SK-N-MC (cell line): ENCODE results near the gene PSD4.

Experiments used
- EZH2 ChIP-seq: fragments of 200-600 bp; sonication (generic); IDR thresholded peaks from one replicate; pipeline ENCODE4 v1.6.1; 2017; ENCODE audit warnings: antibody characterized with exemption
- FOXP2 ChIP-seq: optimal IDR thresholded peaks from 2 replicates; pipeline ENCODE3; 2011; ENCODE audit warnings: mild to moderate bottlenecking, moderate library complexity; ENCODE audit not compliant: insufficient read depth; ENCODE audit errors: extremely low read length, control extremely low read depth
- POLR2AphosphoS5 ChIP-seq: IDR thresholded peaks from 2 replicates; pipeline ENCODE4 v1.6.1; 2012; ENCODE audit warnings: mild to moderate bottlenecking, low read depth, low read length, borderline replicate concordance

GRCh38 chr2:113196839-113197238, 23.1 kb downstream of the PSD4 start:
- TF ChIP-seq EZH2, result no peak
- no peak for TF ChIP-seq POLR2AphosphoS5
- TF ChIP-seq FOXP2, result no peak
